HepG2 (cell line): ENCODE measurements around the gene QRSL1. TPM values are rescaled to one million over a fixed set of nuclear protein-coding genes. Genes with fewer than 3 reads are reported as not detected.

Experiments used
- ATAC-seq: fragments of 200-7000 bp; cut with Tn5 transposase; 3 replicates; pipeline ENCODE4 v1.9.1; 2020; ENCODE audit warnings: mild to moderate bottlenecking, moderate library complexity
- BruUV-seq: library from RNA; stranded (reverse); fragments of 400-500 nt; replicated peaks from 2 replicates; lab custom pipeline; 2021; lab: Mats Ljungman, UMichigan
- CTCF ChIA-PET: fragments of 300-600 bp; formaldehyde crosslinking; extraction: SDS; loops from one replicate; lab custom pipeline; 2021; ENCODE audit warnings: low total read pairs, inconsistent platforms, low intra/inter-chr PET ratio; lab: Yijun Ruan, JAX
- POLR2A ChIA-PET: fragments of 350-600 bp; sonication (Branson Sonifier 250); formaldehyde crosslinking; loops from one replicate; lab custom pipeline; 2020; ENCODE audit warnings: antibody characterized with exemption, inconsistent platforms; lab: Yijun Ruan, JAX
- DNase-seq: peaks from one replicate; pipeline ENCODE4 v3.0.0-alpha.2; 2015; ENCODE audit warnings: low spot score
- FAIRE-seq: peaks from 3 replicates; lab custom pipeline; 2011; peaks lifted over from hg19 to GRCh38; lab: Jason Lieb, UNC
- H2AFZ ChIP-seq: one replicate; pipeline ENCODE4 v1.6.1; 2011; ENCODE audit warnings: low read length, inconsistent platforms
- H3K27ac ChIP-seq: fragments of 300-600 bp; 3 replicates; pipeline ENCODE4 v1.8.0; 2011; ENCODE audit warnings: mixed run types, mild to moderate bottlenecking, mixed read lengths, low read length, inconsistent platforms; ENCODE audit not compliant: insufficient read depth; ENCODE audit errors: extremely low read length
- H3K27me3 ChIP-seq, 2 experiments: fragments of 200-600 bp in 1 of 2; 2 replicates in 1 of 2; 3 replicates in 1 of 2; pipeline versions ENCODE4 v1.6.0 to v1.8.0; 2011; ENCODE audit warnings: low read length in 2 of 2, mild to moderate bottlenecking in 2 of 2, moderate library complexity in 2 of 2, inconsistent platforms in 1 of 2; ENCODE audit not compliant: insufficient read depth in 2 of 2, control insufficient read depth in 1 of 2
- H3K36me3 ChIP-seq, 2 experiments: fragments of 200-600 bp in 1 of 2; replicated peaks in 1 of 2; 2 replicates in 1 of 2; 3 replicates in 1 of 2; pipeline versions ENCODE4 v1.5.1 to v1.8.0; 2011; ENCODE audit warnings: low read length in 2 of 2, inconsistent platforms in 1 of 2; ENCODE audit not compliant: insufficient read depth in 2 of 2, control insufficient read depth in 1 of 2
- H3K4me1 ChIP-seq: 2 replicates; pipeline ENCODE4 v1.5.1; 2012; ENCODE audit warnings: low read length, inconsistent platforms; ENCODE audit not compliant: insufficient read depth
- H3K4me2 ChIP-seq: 2 replicates; pipeline ENCODE4 v1.6.0; 2011; ENCODE audit warnings: low read depth, low read length, inconsistent platforms
- H3K4me3 ChIP-seq, 3 experiments: fragments of 200-600 bp in 1 of 3; sonication (generic), shearing (Covaris generic) in 1 of 3; replicated peaks in 1 of 3; 2 replicates each; pipeline ENCODE4 v1.5.1; 2011 to 2016; ENCODE audit warnings: low read length in 3 of 3, inconsistent platforms in 2 of 3, low read depth in 2 of 3, mild to moderate bottlenecking in 2 of 3, control low read depth in 1 of 3, mixed read lengths in 1 of 3; ENCODE audit not compliant: insufficient read depth in 1 of 3
- H3K79me2 ChIP-seq: one replicate; pipeline ENCODE4 v1.6.1; 2011; ENCODE audit warnings: low read length, inconsistent platforms; ENCODE audit not compliant: insufficient read depth
- H3K9ac ChIP-seq: 2 replicates; pipeline ENCODE4 v1.6.0; 2011; ENCODE audit warnings: mild to moderate bottlenecking, low read depth, low read length, inconsistent platforms; ENCODE audit not compliant: insufficient read depth
- H3K9me3 ChIP-seq: 2 replicates; pipeline ENCODE4 v1.5.1; 2012; ENCODE audit warnings: mild to moderate bottlenecking, low read length
- H4K20me1 ChIP-seq: 2 replicates; pipeline ENCODE4 v1.6.0; 2011; ENCODE audit warnings: inconsistent platforms, mild to moderate bottlenecking, low read length, moderate library complexity; ENCODE audit not compliant: insufficient read depth
- NFKB2 ChIP-seq: sonication (generic); formaldehyde crosslinking; IDR thresholded peaks from 2 replicates; pipeline ENCODE4 v1.4.0; 2020; ENCODE audit warnings: missing genetic modification reagents, borderline replicate concordance
- RAD21 ChIP-seq: fragments of 450-650 bp; formaldehyde crosslinking; IDR thresholded peaks from 2 replicates; pipeline ENCODE4 v1.5.0; 2020; ENCODE audit warnings: mild to moderate bottlenecking
- SETDB1 ChIP-seq: sonication (generic); formaldehyde crosslinking; IDR thresholded peaks from 2 replicates; pipeline ENCODE4 v1.5.1; 2020; ENCODE audit warnings: missing genetic modification reagents, mild to moderate bottlenecking, borderline replicate concordance
- SMC3 ChIP-seq: IDR thresholded peaks from 2 replicates; pipeline ENCODE4 v1.6.1; 2011; ENCODE audit warnings: low read length, improper control_type of control experiment
- ZNF484 ChIP-seq: sonication (generic); formaldehyde crosslinking; IDR thresholded peaks from 2 replicates; pipeline ENCODE4 v1.5.1; 2020; ENCODE audit warnings: mild to moderate bottlenecking, low read depth, missing genetic modification reagents, borderline replicate concordance
- ZNF547 ChIP-seq: sonication (generic); formaldehyde crosslinking; IDR thresholded peaks from 2 replicates; pipeline ENCODE4 v1.5.1; 2020; ENCODE audit warnings: mild to moderate bottlenecking, missing genetic modification reagents
- ZNF749 ChIP-seq: sonication (generic); formaldehyde crosslinking; IDR thresholded peaks from 2 replicates; pipeline ENCODE4 v1.8.0; 2022; ENCODE audit warnings: mild to moderate bottlenecking, missing genetic modification reagents, moderate library complexity, borderline replicate concordance
- WGBS: methylation state at CpG from one replicate; pipeline ENCODE4 v1.1.6; 2017; ENCODE audit warnings: low lambda C conversion rate; 5-methylcytosine and 5-hydroxymethylcytosine counted together
- in situ Hi-C: cut with HindIII; loops from 2 replicates; pipeline ENCODE4 v1.10.0; 2017; ENCODE audit warnings: low pct_unique_long_range_greater_than_20kb; ENCODE audit not compliant: extremely low pct_ligation_motif_present
- intact Hi-C: fragments of 100-400 bp; cut with micrococcal nuclease; formaldehyde crosslinking; loops from one replicate; pipeline ENCODE4 v1.10.0; 2022; ENCODE audit not compliant: unreplicated experiment
- polyA plus RNA-seq, 8 experiments: library from polyadenylated mRNA; depleted of rRNA in 3 of 8; stranded (reverse) in 7 of 8; unstranded in 1 of 8; fragments of >200 nt; fragmentation: Illumina TruSeq in 4 of 8; extraction: Trizol in 4 of 8; gene quantifications; 2 replicates each; pipeline versions ENCODE4 v1.2.1 to v1.2.3, GENCODE V29; 2011 to 2016; ENCODE audit warnings: low read depth in 4 of 8, missing spikeins in 1 of 8, mixed read lengths in 1 of 8; ENCODE audit not compliant: insufficient read depth in 1 of 8
- total RNA-seq, 5 experiments: library from RNA; depleted of rRNA; stranded (reverse); fragments of >200 nt; fragmentation: Illumina TruSeq; extraction: Trizol; gene quantifications; 2 replicates each; pipeline ENCODE4 v1.2.3, GENCODE V29; 2016; ENCODE audit warnings: low read depth in 1 of 5
- TF ChIP-seq, protein P1 (sequence below): sonication (generic); formaldehyde crosslinking; IDR thresholded peaks from 2 replicates; pipeline ENCODE4 v1.4.0; 2020; ENCODE audit warnings: missing genetic modification reagents; ENCODE audit errors: not compliant biosample characterization
- TF ChIP-seq, protein P2 (sequence below): sonication (generic); formaldehyde crosslinking; IDR thresholded peaks from 2 replicates; pipeline ENCODE4 v1.4.0; 2020; ENCODE audit warnings: missing genetic modification reagents
- TF ChIP-seq, protein P3 (sequence below): sonication (generic); formaldehyde crosslinking; IDR thresholded peaks from 2 replicates; pipeline ENCODE4 v1.4.0; 2020; ENCODE audit warnings: missing genetic modification reagents, borderline replicate concordance

Gene QRSL1
- total and polyA plus RNA-seq, 2 of the 13 experiments (the other 11 are each of a cell fraction or from before 2014, with no cell fraction given): 8.2 to 22.3 TPM

DNA sequence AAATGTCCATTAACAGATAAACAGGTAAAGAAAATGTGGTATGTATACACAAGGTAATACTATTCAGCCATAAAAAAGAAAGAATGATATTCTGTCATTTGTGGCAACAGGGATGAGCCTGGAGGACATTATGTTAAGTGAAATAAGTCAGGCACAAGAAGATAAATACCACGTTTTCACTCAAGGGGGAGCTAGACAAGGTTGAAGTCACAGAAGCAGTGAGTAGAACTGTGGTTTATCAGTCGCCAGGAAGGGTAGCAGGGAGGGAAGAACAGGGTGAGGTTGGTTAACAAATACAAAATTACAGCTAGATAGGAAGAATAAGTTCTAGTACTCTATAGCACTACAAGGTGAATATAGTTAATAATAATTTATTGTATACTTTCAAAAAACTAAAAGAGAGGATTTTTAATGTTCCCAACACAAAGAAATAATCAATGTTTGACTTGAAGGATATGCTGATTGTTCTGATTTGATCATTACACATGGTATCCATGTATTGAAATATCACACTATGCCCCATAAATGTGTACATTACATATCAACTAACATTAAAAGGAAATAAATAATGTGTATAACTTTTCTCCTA, 21.2 kb upstream of the QRSL1 start (continued):
- TF ChIP-seq, protein P1, sequence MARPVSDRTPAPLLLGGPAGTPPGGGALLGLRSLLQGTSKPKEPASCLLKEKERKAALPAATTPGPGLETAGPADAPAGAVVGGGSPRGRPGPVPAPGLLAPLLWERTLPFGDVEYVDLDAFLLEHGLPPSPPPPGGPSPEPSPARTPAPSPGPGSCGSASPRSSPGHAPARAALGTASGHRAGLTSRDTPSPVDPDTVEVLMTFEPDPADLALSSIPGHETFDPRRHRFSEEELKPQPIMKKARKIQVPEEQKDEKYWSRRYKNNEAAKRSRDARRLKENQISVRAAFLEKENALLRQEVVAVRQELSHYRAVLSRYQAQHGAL: no peak
- TF ChIP-seq SETDB1 (CRISPR knock-in tag): no peak
- peak; percentile 47; the same call in 1 of the 2 replicates for TF ChIP-seq RAD21 (CRISPR knock-in tag)
- peak; percentile 82 for TF ChIP-seq SMC3
- TF ChIP-seq ZNF749 (CRISPR knock-in tag): no peak

DNA sequence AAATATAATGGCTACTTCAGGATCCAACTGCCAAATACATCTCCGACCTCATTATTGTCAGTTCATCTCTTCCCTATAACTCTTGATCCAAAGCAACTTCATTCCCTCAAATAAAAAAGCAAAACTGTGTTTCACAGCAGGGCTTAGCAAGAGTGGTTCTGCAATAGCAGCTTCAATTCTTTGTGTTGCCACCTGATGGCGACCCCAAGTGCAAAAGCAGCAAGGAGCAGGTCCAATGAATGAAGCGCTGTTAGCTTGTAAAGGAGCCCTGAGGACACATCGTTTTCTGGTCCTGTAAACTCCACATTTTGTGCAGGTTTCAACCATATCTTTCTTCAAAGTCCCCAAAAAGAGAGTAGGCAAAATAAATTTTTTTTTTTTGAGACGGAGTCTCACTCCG, 19.7 kb upstream of the QRSL1 start:
- no peaks in the 10 kb centered on the region for H3K79me2 ChIP-seq
- in situ Hi-C loops (loop anchor here (10.0 kb wide), 1 partner anchor 365 kb away; the partner anchor contains the start of gene CD24), intact Hi-C loops (loop anchor here (2.0 to 5.0 kb wide), 2 partner anchors 43 to 189 kb away; no protein-coding TSS in a partner anchor)
- BruUV-seq: no TSS peak
- no peak for FAIRE-seq
- H3K4me1 ChIP-seq: no peaks in the 10 kb centered on the region
- H3K9ac ChIP-seq: no peak overlapping the region
- ChIA-PET POLR2A (no interaction called here), CTCF (interaction anchor here (1.2 to 3.4 kb wide), 2 partner anchors 79 to 370 kb away, joined by 3 to 33 read pairs; no protein-coding TSS in a partner anchor)
- no peak overlapping the region for H3K4me3 ChIP-seq
- H2AFZ ChIP-seq: no peak overlapping the region
- ATAC-seq: peak; percentile 82
- H3K27ac ChIP-seq: no peak overlapping the region
- H4K20me1 ChIP-seq: no peaks in the 10 kb centered on the region
- no peak overlapping the region for H3K4me2 ChIP-seq
- peak; percentile 52 for DNase-seq
- WGBS: 79% methylated on average over 6 of the region's 6 CpGs
- no peaks in the 10 kb centered on the region for H3K27me3 ChIP-seq
- H3K36me3 ChIP-seq: no peaks in the 10 kb centered on the region; a peak in 1 of 5 replicates
- no peaks in the 10 kb centered on the region for H3K9me3 ChIP-seq
- TF ChIP-seq ZNF547 (no peak), NFKB2 (CRISPR knock-in tag) (no peak), SMC3 (peak; percentile 65), ZNF484 (no peak)
- TF ChIP-seq, protein P2, sequence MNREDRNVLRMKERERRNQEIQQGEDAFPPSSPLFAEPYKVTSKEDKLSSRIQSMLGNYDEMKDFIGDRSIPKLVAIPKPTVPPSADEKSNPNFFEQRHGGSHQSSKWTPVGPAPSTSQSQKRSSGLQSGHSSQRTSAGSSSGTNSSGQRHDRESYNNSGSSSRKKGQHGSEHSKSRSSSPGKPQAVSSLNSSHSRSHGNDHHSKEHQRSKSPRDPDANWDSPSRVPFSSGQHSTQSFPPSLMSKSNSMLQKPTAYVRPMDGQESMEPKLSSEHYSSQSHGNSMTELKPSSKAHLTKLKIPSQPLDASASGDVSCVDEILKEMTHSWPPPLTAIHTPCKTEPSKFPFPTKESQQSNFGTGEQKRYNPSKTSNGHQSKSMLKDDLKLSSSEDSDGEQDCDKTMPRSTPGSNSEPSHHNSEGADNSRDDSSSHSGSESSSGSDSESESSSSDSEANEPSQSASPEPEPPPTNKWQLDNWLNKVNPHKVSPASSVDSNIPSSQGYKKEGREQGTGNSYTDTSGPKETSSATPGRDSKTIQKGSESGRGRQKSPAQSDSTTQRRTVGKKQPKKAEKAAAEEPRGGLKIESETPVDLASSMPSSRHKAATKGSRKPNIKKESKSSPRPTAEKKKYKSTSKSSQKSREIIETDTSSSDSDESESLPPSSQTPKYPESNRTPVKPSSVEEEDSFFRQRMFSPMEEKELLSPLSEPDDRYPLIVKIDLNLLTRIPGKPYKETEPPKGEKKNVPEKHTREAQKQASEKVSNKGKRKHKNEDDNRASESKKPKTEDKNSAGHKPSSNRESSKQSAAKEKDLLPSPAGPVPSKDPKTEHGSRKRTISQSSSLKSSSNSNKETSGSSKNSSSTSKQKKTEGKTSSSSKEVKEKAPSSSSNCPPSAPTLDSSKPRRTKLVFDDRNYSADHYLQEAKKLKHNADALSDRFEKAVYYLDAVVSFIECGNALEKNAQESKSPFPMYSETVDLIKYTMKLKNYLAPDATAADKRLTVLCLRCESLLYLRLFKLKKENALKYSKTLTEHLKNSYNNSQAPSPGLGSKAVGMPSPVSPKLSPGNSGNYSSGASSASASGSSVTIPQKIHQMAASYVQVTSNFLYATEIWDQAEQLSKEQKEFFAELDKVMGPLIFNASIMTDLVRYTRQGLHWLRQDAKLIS (CRISPR knock-in tag): no peak
- TF ChIP-seq, protein P3, sequence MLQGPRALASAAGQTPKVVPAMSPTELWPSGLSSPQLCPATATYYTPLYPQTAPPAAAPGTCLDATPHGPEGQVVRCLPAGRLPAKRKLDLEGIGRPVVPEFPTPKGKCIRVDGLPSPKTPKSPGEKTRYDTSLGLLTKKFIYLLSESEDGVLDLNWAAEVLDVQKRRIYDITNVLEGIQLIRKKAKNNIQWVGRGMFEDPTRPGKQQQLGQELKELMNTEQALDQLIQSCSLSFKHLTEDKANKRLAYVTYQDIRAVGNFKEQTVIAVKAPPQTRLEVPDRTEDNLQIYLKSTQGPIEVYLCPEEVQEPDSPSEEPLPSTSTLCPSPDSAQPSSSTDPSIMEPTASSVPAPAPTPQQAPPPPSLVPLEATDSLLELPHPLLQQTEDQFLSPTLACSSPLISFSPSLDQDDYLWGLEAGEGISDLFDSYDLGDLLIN: no peak
